K562 (cell line): ENCODE data around the gene FKBP15. TPM values are rescaled to one million over a fixed set of nuclear protein-coding genes. Genes with fewer than 3 reads are reported as not detected.
A peak's percentile ranks its signal among the peaks of the same experiment; 100 is the strongest.

Experiments
- AFF4 ChIP-seq: sonication (generic); formaldehyde crosslinking; IDR thresholded peaks from 2 replicates; pipeline ENCODE4 v1.8.0; 2023; ENCODE audit warnings: mild to moderate bottlenecking, missing genetic modification reagents
- BRD4 ChIP-seq: fragments of 200-600 bp; sonication (generic); IDR thresholded peaks from 2 replicates; pipeline ENCODE4 v1.6.1; 2017; ENCODE audit warnings: inconsistent platforms
- MTA1 ChIP-seq: fragments of 450-650 bp; IDR thresholded peaks from 2 replicates; pipeline ENCODE4 v1.6.1; 2017; ENCODE audit warnings: borderline replicate concordance
- OTX1 ChIP-seq: fragments of 450-650 bp; formaldehyde crosslinking; IDR thresholded peaks from 2 replicates; pipeline ENCODE4 v1.4.0; 2022; ENCODE audit warnings: mild to moderate bottlenecking
- RBBP5 ChIP-seq: fragments of 200-600 bp; sonication (generic); IDR thresholded peaks from 2 replicates; pipeline ENCODE4 v1.6.1; 2012; ENCODE audit warnings: borderline replicate concordance, mild to moderate bottlenecking, low read length, control low read depth, inconsistent platforms; ENCODE audit not compliant: insufficient read depth, poor library complexity, severe bottlenecking
- SMARCA5 ChIP-seq: fragments of 450-650 bp; IDR thresholded peaks from 2 replicates; pipeline ENCODE4 v1.6.1; 2016
- SNAPC5 ChIP-seq: fragments of 250-450 bp; sonication (Bioruptor Pico); IDR thresholded peaks from 2 replicates; pipeline ENCODE4 v1.8.0; 2021; ENCODE audit warnings: moderate library complexity, mild to moderate bottlenecking, inconsistent platforms
- TCFL5 ChIP-seq: fragments of 250-450 bp; sonication (Bioruptor Pico); conservative IDR thresholded peaks from 2 replicates; pipeline ENCODE4 v1.6.1; 2021; ENCODE audit warnings: mild to moderate bottlenecking, moderate library complexity, matching md5 sums
- THAP12 ChIP-seq: fragments of 250-450 bp; sonication (Bioruptor Pico); IDR thresholded peaks from 2 replicates; pipeline ENCODE4 v1.9.0; 2021; ENCODE audit warnings: mild to moderate bottlenecking, inconsistent platforms
- XRCC4 ChIP-seq: IDR thresholded peaks from one replicate; pipeline ENCODE4 v1.6.1; 2011; ENCODE audit not compliant: insufficient read depth, insufficient read length; ENCODE audit errors: extremely low read depth
- ZNF311 ChIP-seq: fragments of 250-450 bp; sonication (Bioruptor Pico); IDR thresholded peaks from 2 replicates; pipeline ENCODE4 v1.4.0; 2020; ENCODE audit warnings: mild to moderate bottlenecking, moderate library complexity
- ZNF592 ChIP-seq: fragments of 450-650 bp; IDR thresholded peaks from 2 replicates; pipeline ENCODE4 v1.6.1; 2017; ENCODE audit warnings: antibody characterized with exemption, mild to moderate bottlenecking
- polyA plus RNA-seq, 8 experiments: library from polyadenylated mRNA; depleted of rRNA in 4 of 8; stranded (reverse) in 5 of 8; unstranded in 3 of 8; fragments of >200 nt; fragmentation: Nextera tagmentation in 2 of 8; fragmentation: Illumina TruSeq in 1 of 8; extraction: Ambion mirVana in 2 of 8; extraction: Trizol in 1 of 8; gene quantifications; 2 replicates each; pipeline versions ENCODE4 v1.2.1 to v1.2.3, GENCODE V29; 2011 to 2014; ENCODE audit warnings: inconsistent platforms in 1 of 8, missing spikeins in 1 of 8
- total RNA-seq, 7 experiments: library from RNA; depleted of rRNA in 6 of 7; stranded (reverse); fragments of >200 nt in 6 of 7; fragmentation: Illumina TruSeq in 2 of 7; extraction: Trizol in 2 of 7; gene quantifications; 2 replicates each; pipeline versions ENCODE4 v1.2.1 to v1.2.3, GENCODE V29; 2011 to 2021; ENCODE audit warnings: low replicate concordance in 1 of 7

FKBP15 gene
- total and polyA plus RNA-seq, 9 of the 15 experiments (the other 6 are each of a cell fraction or from before 2014, with no cell fraction given): 8.7 to 38.0 (median 18.9) TPM

- TF ChIP-seq THAP12 (CRISPR knock-in tag): peak; percentile 39; the same call in 1 of the 2 replicates
- TF ChIP-seq MTA1: no peak
- TF ChIP-seq RBBP5: peak; percentile 95
- no peak for TF ChIP-seq ZNF311 (CRISPR knock-in tag)
- TF ChIP-seq OTX1 (CRISPR knock-in tag): 0 out of 2 replicates have a peak, but pooled peaks have one; percentile 69
- no peak for TF ChIP-seq SNAPC5 (CRISPR knock-in tag)
- no peak for TF ChIP-seq BRD4
- TF ChIP-seq SMARCA5: no peak
- no peak for TF ChIP-seq XRCC4
- TF ChIP-seq AFF4 (CRISPR knock-in tag): no peak; the same call in 1 of the 2 replicates
- TF ChIP-seq TCFL5 (CRISPR knock-in tag): no peak
- no peak for TF ChIP-seq ZNF592
These were observed at the start of gene FKBP15, which contains the start of gene SLC31A1 (continued) for GRCh38 chr9:113221003-113221799.
